ENCODE data around the gene CRCP. TPM values are rescaled to one million over a fixed set of nuclear protein-coding genes. Genes with fewer than 3 reads are reported as not detected.

Gene CRCP
- total RNA-seq, 1 donor: 44.9 TPM

- Histone ChIP-seq H3K9me3 (ENCODE audit: low read depth, low read length) (no peaks in the 10 kb centered on the region), H3K27me3 (ENCODE audit: insufficient read depth, low read length) (no peaks in the 10 kb centered on the region), H3K79me2 (ENCODE audit: insufficient read depth, low read length) (no peaks in the 10 kb centered on the region), H2AFZ (ENCODE audit: low read length) (no peak overlapping the region), H3K4me2 (ENCODE audit: insufficient read depth, low read length) (no peak overlapping the region), H3K4me1 (ENCODE audit: insufficient read depth, low read length) (no peaks in the 10 kb centered on the region), H3K27ac (ENCODE audit: low read depth, low read length) (no peak overlapping the region), H3K36me3 (ENCODE audit: insufficient read depth, low read length) (peaks cover 8% of the 10 kb centered on the region), H3K4me3 (ENCODE audit: insufficient read depth, low read length) (no peak overlapping the region), H4K20me1 (ENCODE audit: insufficient read depth, low read length) (no peaks in the 10 kb centered on the region)
- no peak for TF ChIP-seq CTCF (IDR thresholded peaks at IDR 0.05; ENCODE audit: extremely low read depth, low read depth, low read length)
- peak; percentile 48 for DNase-seq (ENCODE audit: insufficient read length, low spot score, missing footprints)
Observed at GRCh38 chr7:66088861-66089838, 25.5 kb upstream of the CRCP start.

- no peaks in the 10 kb centered on the region for H3K79me2 ChIP-seq (ENCODE audit: insufficient read depth, low read length)
- TF ChIP-seq CTCF (IDR thresholded peaks at IDR 0.05; ENCODE audit: extremely low read depth, low read depth, low read length): no peak
- H2AFZ ChIP-seq (ENCODE audit: low read length): no peak overlapping the region
- H3K27me3 ChIP-seq (ENCODE audit: insufficient read depth, low read length): no peaks in the 10 kb centered on the region
- no peaks in the 10 kb centered on the region for H3K4me1 ChIP-seq (ENCODE audit: insufficient read depth, low read length)
- no peaks in the 10 kb centered on the region for H4K20me1 ChIP-seq (ENCODE audit: insufficient read depth, low read length)
- no peak overlapping the region for H3K27ac ChIP-seq (ENCODE audit: low read depth, low read length)
- no peaks in the 10 kb centered on the region for H3K9me3 ChIP-seq (ENCODE audit: low read depth, low read length)
- DNase-seq (ENCODE audit: insufficient read length, low spot score, missing footprints): no peak
- H3K4me3 ChIP-seq (ENCODE audit: insufficient read depth, low read length): no peak overlapping the region
- no peak overlapping the region for H3K4me2 ChIP-seq (ENCODE audit: insufficient read depth, low read length)
- peaks cover 5% of the 10 kb centered on the region for H3K36me3 ChIP-seq (ENCODE audit: insufficient read depth, low read length)
Observed at GRCh38 chr7:66092654-66093053, 22.0 kb upstream of the CRCP start.

- Histone ChIP-seq H3K36me3 (ENCODE audit: insufficient read depth, low read length) (peaks cover 5% of the 10 kb centered on the region), H3K79me2 (ENCODE audit: insufficient read depth, low read length) (no peaks in the 10 kb centered on the region), H3K4me1 (ENCODE audit: insufficient read depth, low read length) (peaks cover 3% of the 10 kb centered on the region), H3K4me3 (ENCODE audit: insufficient read depth, low read length) (no peak overlapping the region), H4K20me1 (ENCODE audit: insufficient read depth, low read length) (no peaks in the 10 kb centered on the region), H3K27me3 (ENCODE audit: insufficient read depth, low read length) (no peaks in the 10 kb centered on the region), H3K9me3 (ENCODE audit: low read depth, low read length) (no peaks in the 10 kb centered on the region), H2AFZ (ENCODE audit: low read length) (no peak overlapping the region), H3K27ac (ENCODE audit: low read depth, low read length) (no peak overlapping the region), H3K4me2 (ENCODE audit: insufficient read depth, low read length) (no peak overlapping the region)
- peak; percentile 80 for DNase-seq (ENCODE audit: insufficient read length, low spot score, missing footprints)
- TF ChIP-seq CTCF (IDR thresholded peaks at IDR 0.05; ENCODE audit: extremely low read depth, low read depth, low read length): no peak
Observed at GRCh38 chr7:66095010-66095409, 19.6 kb upstream of the CRCP start.

GRCh38 chr7:66099232-66099550 is 15.5 kb upstream of the CRCP start:
- no peaks in the 10 kb centered on the region for H3K79me2 ChIP-seq (ENCODE audit: insufficient read depth, low read length)
- H2AFZ ChIP-seq (ENCODE audit: low read length): no peak overlapping the region
- no peaks in the 10 kb centered on the region for H3K36me3 ChIP-seq (ENCODE audit: insufficient read depth, low read length)
- peaks cover 6% of the 10 kb centered on the region for H3K4me1 ChIP-seq (ENCODE audit: insufficient read depth, low read length)
- no peaks in the 10 kb centered on the region for H3K27me3 ChIP-seq (ENCODE audit: insufficient read depth, low read length)
- H3K9me3 ChIP-seq (ENCODE audit: low read depth, low read length): no peaks in the 10 kb centered on the region
- H3K4me2 ChIP-seq (ENCODE audit: insufficient read depth, low read length): no peak overlapping the region
- H3K4me3 ChIP-seq (ENCODE audit: insufficient read depth, low read length): peak overlapping the region; percentile 60
- TF ChIP-seq CTCF (IDR thresholded peaks at IDR 0.05; ENCODE audit: extremely low read depth, low read depth, low read length): no peak
- H4K20me1 ChIP-seq (ENCODE audit: insufficient read depth, low read length): no peaks in the 10 kb centered on the region
- no peak overlapping the region for H3K27ac ChIP-seq (ENCODE audit: low read depth, low read length)
- no peak for DNase-seq (ENCODE audit: insufficient read length, low spot score, missing footprints)

Measured in osteoblast (primary cell).